SIG-M5 treated with dmso at 0.1 percent for 504 hours (cell line): Measurements from ENCODE around the gene RGP1.
A peak's percentile ranks its signal among the peaks of the same experiment; 100 is the strongest.

ENCODE experiments used
- DNase-seq: peaks from one replicate; lab custom pipeline; 2025; ENCODE audit not compliant: unreplicated experiment; lab: John Stamatoyannopoulos, UW

RGP1 gene

DNA sequence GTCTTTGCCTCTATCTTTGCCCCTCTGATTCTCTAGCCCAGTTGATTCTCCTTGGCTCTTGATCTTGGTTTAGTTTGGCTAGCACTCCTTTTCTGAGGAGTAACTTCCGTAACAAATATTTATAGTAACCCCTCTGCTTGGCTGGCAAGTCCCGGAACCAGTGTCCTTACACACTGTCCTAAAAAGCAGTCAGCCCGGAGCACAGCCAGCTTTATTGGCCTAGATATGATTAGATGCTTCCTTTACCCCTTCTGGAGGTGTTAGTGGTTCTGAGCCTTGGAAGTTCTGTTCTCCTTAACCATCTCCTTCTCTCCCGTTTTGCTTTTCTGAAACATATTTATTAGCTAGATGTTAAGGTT lies 22.0 kb downstream of the RGP1 start:
- DNase-seq, result no peak

DNA sequence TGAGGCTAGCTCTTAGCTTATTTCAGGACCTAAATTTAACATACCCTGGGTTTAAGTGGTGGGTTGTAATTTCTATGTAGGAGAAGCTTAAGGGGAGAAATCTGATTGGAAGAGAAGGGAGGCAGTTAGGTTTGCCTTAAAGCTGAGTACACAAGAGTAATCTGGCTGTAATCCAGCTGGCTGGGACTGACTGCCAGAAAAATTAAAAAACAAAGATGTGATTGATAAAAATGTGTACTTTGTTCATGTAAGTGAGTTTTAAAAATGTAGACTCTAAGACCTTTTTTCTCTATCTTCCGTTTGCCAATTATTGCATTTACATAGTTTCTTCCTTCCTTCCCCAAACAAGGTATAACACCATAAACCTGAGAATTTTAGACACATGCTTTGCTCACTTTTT lies 22.4 kb downstream of the RGP1 start:
- no peak for DNase-seq

DNA sequence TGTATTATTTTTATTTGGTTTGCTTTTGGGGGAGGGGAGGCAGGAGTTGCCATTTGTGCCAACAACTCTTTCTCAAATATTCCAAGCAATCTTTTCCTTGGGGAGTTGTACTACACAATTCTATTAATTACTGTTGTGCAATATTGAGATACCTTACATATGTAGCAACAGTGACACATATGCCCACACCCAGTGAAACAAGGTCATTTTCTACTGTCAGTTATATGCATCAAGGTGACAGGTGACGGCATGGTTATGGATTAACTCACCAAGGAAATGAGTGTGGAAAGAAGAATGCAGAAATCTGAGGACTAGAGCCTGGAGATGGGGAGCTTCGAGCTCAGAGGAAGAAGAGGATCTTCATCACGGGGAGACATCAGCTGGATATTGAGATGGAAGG lies 22.9 kb downstream of the RGP1 start:
- no peak for DNase-seq

DNA sequence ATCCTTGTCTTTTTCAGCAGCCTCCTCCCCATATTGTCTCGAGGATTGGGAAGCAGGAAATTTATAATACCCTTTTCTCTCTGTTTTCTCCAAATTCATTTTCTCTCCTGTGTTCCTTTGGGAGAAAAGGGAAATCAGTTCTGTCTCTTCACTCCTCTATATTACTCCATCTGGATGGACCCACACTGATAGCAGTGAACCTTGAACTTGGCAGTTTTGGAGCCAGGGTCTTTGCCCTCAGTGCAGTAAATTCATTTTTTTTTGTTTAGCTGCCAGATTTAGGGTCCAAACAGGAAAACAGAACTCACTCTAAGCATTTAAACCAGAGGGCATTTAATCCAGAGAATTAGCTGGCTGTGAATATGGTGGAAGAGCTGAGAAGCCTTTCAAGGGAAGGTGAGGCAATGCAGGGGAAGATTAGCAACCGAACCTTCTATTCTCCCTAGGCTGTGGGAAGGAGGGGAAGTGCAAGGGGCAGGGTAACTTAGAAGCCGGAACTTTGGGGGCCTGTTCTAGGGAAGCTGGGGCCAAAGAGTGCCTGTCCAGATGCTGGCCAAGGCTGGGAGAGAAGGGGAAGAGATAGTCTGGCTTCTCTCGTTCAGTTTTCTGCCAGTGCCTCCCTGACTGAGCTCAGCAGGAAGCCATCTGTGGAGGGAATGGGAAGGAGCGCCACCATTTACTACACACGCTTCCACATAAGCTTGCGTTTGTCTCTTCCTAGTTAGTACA lies 26.0 kb downstream of the RGP1 start:
- peak; percentile 20 for DNase-seq

DNA sequence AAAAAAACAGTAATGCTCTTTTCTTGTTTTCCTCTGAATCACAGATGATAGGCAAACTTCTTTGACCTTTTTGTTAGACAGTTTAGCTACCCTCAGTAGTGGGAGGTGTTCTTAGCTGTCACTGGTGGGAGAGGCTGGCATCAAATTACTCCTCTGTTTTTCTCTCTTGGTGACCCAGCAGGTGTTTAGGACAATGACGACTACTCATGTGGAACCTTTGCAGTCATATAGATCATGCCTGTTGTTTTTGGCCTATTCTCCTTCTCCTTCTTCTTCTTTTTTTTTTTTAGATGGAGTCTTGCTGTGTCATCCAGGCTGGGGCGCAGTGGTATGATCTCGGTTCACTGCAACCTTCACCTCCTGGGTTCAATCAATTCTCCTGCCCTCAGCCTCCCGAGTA lies 26.9 kb downstream of the RGP1 start:
- DNase-seq, result no peak

DNA sequence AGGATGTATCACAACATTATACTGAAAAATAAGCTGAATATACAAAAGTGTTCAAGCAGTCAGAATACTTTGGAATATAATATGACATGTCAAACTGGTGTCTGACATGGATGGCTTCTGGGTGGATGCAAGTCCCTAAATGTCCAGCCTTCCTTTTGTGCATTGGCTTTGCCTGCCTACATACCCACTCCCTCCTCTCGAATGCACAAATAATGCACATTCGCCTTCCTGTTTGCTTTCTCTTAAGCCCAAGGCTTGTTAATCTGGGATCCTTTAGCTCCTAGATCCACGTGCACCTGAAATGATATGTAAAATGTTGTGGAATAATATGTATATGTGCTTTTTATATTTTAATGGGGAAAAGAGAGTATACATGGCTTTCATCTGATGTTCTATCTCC lies 29.4 kb downstream of the RGP1 start:
- no peak for DNase-seq

DNA sequence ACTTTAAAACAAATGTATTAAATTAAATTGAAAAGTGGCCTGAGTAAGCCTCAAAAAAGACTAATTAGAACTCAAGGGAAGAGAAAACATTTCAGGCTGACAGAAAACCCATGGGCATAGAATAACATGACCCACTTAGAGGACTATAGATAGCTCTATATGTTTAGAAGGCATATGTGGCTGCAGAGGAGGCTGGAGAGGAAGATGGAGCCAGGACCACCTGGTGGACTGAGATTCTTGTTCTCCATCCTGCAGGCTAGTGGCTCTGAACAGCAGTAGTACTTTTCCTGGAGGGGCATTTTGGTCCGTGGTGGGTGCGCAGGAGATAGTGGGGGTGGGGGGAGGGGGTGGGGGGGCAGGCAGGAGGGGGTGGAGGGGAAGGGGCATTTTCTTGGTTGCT lies 32.0 kb downstream of the RGP1 start:
- no peak for DNase-seq

DNA sequence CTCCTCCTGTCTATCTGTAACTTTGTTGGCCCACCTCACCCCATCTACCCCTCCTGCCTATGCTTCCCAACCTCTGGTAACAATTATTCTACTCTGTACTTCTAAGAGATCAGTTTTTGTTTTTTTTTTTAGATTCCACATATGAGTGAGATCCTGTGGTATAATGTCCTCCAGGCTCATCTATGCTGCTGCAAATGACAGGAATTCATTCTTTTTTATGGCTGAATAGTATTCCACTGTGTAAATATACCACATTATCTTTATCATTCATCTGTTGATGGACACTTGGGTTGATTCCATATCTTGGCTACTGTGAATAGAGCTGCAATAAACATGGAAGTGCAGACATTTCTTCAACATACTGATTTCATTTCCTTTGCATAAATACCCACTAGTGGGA lies 34.3 kb downstream of the RGP1 start:
- no peak for DNase-seq

DNA sequence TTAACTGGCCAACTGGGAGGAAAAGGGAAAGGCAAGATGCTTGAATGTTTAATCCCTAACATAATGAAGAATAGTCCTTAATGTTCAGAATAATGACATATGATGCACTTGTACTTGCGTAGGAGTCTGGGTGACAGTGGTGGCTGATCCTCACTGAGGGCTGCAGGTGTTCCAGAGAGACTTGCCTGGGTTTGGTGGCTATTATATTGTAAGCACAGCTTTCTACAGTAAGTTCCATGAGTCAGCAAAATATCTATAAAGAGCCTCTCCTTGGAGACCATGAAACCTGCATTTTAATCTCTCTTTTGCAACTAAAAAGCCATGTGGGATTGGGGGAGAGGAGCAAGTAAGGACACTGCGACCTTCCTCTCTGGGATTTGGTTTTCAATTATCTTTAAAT lies 40.5 kb downstream of the RGP1 start:
- no peak for DNase-seq

DNA sequence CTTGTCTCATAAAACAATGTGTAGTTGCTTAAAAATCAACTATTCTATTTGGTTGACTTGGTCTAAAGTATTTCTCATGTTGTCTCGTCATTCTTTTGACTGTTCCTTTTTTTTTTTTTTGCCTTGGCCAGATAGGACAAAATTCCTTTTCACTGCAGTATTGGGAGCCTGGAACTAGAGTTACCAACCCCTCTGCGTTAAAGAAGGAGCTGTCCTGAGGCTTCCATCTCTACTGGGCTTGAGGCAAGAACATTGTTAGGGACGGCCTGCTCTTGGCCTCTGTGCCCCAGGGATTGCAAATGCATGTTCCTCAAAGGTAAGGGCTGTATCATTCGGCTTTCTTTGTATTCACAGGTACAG lies 40.9 kb downstream of the RGP1 start:
- no peak for DNase-seq

DNA sequence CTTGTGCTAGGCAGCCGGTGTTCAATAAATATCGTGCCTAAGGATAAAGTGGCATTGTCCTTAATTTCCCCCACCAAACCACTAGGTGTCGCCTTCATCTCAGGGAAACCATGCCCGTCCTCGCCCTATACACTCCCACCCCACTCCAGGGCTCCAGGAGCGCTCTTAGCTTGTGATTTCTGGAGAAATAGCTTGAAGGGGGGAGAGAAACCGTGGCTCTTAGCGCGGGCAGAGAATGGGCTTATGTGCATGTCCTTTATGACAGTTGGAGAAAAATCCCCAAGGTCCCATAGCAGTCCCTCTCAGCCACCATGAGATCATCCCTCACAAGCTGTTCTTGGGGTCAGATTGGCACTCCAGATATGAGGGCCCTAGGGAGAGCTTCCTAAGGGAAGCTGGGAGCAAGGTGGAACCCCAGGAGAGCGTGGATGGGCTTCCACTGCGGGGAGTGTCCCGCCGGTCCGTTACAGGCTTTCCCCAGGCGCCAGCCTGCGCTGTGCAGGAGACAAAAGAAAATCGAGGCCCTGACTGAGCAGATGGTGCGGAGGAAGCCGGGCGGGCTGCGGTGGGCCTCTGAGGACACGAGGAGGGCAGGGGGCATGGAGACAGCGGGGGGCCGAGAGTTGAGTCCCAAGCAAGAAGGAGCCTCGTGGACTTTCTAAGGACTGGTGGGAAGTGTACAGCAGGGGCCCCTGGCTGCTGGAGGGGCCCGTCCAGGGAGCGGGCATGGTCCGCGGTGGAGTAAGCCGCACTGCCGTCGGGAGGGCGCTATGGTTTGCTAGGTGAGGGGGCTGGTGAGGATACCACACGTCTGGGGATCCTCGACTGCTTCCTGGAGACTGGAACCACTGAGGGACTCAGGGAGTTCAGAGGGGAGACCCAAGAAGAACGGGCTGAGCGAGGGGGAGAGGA lies 41.6 kb downstream of the RGP1 start:
- peak; percentile 68 for DNase-seq

DNA sequence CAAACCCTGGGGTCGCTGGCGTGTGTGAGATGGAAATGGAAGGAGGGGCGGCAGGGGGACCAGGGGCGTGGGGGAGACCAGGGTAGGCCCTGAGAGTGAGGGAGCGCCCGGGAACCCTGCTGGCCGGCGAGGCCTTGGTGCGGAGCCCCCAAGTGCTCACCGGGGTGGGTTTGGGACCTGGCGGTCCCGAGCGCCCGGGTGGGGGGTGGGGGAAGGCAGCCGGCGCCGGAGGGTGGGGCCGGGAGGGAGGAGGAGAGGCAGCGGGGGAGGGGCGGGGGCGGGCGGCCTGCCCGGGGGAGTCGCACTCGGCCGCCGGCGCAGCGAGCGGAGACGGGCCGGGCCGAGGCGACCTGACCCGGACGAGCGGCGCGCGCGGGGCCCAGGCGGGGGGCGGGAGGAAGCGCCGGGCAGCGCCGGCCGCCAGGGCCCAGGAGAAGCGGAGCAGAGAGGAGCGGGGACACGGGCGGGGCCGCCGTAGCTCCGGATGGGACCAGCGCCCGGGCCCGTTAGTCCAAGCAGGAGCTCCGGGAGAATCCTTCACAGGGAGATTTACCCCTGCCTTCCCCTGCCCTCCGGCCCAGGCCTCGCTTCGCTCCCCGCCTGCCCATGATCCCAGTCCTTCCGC lies 42.3 kb downstream of the RGP1 start, which contains the start of gene NPR2:
Gene NPR2, plus strand, starts transcription at position 295 of the 625 bp plus-strand sequence. CDS start 818 bp downstream, outside the sequence.
- DNase-seq, result no peak

DNA sequence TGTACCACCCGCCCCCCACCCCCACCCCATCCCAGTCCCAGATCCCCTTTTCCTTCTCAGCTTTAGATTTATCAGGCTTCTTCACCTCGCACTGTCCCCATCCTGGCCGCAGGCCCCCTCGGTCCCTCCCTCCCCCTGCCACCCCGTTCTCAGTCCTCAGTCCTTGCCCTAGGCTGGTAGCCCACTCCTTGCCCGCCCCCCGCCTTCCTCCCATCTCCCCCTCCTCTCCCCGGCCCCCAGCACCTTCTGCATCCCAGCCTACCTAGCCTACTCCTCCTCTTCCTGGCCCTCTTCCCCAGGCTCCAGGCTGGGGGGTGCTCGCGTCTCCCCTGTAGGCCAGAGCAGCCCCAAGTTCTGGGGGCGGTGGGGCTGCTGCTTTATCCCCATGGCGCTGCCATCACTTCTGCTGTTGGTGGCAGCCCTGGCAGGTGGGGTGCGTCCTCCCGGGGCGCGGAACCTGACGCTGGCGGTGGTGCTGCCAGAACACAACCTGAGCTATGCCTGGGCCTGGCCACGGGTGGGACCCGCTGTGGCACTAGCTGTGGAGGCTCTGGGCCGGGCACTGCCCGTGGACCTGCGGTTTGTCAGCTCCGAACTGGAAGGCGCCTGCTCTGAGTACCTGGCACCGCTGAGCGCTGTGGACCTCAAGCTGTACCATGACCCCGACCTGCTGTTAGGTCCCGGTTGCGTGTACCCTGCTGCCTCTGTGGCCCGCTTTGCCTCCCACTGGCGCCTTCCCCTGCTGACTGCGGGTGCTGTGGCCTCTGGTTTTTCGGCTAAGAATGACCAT lies 43.1 kb downstream of the RGP1 start:
- no peak for DNase-seq

DNA sequence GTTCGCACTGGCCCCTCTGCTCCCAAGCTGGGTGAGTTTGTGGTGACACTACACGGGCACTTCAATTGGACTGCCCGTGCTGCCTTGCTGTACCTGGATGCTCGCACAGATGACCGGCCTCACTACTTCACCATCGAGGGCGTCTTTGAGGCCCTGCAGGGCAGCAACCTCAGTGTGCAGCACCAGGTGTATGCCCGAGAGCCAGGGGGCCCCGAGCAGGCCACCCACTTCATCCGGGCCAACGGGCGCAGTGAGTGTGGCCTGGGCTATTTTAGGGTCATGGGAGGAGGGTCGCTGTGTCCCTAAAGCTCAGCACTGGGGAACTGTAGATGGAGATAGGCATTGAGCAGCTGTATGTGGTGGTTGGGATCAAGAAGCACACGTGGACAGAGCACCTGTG lies 43.7 kb downstream of the RGP1 start:
- DNase-seq, result no peak

DNA sequence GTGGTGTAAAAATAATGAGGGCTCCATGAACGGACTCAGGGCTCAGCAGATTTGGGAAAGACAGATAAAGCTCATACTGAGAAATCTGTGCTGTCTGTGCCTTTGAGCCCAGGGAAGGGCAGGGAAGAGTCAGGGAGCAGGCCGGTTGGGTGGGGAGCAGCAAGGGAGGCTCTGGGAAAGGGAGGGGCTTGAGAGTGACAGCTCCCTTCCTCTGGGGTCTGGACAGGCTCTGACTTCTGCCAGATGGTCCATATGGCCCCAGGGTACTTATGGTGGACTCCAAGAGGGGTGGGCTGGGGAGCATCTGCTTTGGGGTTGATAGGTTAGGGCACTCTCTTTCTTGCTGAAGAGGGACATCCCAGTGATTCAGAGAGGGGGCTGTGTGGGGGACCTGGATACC lies 44.4 kb downstream of the RGP1 start:
- DNase-seq, result no peak

DNA sequence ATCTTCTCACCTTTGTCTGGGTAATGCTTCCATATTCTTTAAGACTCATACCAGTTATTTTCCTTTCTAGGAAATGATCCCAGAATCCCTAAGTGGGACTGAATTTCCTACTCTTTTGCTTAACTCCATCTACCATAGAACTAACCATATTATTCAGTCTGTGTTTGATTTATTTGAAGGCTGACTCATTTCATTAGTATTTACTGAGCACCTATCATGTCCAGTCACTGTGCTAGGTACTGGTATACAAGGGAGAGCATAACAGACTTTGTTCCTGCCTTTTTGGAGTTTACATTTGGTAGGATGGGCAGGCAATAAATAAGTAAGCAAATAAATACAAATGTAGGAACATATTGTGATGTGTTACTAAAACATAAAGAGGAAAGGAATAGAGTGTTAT lies 46.6 kb downstream of the RGP1 start:
- DNase-seq, result no peak

DNA sequence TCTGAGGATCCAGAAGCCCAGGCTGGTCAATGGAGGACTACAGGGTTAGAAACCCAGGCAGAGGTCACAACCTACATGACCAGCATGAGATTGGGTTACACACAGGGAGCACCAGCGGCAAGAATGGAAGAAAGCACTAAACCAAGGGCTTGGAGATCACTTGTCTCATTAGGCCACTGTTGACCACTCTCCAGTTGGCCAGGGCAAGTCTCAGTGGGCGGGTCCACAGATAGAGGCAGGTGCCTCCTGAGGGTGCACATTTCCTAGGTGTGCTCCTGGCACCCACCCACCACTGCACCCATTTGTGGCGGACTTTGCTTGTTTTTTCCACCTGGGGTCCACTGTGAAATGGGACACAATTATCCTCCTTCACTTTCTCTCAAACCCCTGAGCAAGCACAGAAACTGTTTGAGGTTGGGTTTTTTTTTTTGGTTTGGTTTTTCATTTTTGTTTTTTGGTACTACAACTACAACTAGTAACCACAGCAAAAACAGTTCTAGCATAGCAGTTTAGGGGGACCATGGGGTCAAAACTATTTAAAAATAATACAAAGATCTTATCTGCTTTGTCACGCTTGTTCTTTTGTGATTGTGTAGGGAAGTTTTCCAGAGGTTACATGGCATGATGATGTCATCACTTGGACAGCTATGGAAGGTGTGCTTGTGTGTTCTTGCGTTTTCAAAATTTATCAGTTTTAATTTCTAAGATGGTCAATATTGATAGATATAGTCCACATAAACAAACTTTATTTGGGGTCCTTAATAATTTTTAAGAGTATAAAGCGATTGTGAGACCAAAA lies 48.4 kb downstream of the RGP1 start:
- DNase-seq, result no peak

DNA sequence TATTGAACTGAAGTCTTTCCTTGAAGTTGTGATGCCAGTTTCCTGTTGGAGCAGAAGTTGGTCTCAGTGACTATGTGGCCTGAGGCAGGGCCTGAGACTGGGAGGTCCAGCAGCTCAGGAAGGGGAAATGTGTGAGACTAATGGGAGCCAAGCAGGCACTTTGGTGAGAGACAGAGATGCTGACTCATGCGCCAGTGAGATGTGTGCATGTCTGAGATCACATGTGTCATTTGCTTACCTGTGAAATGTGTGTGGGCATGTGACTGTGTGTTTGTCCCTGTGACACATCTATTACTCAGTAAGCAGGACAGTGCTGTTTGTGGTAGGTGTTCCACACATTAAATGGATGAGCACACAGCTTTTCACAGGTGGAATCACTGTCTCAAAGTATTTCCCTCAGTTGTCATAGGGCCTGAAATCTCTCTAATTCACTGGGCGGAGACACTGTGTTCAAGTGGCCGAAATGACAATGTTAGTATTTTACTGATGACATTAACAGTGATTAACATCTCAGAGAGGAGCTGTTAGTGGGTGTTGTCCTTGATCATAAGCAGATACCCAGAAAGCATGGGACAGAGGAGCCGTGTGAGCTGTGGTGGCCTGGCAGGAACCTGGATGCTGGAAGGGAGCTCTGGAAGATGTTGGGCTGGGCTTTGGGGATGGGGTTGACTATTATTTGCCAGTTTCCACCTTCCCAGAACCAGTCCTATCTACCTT lies 49.7 kb downstream of the RGP1 start:
- no peak for DNase-seq

DNA sequence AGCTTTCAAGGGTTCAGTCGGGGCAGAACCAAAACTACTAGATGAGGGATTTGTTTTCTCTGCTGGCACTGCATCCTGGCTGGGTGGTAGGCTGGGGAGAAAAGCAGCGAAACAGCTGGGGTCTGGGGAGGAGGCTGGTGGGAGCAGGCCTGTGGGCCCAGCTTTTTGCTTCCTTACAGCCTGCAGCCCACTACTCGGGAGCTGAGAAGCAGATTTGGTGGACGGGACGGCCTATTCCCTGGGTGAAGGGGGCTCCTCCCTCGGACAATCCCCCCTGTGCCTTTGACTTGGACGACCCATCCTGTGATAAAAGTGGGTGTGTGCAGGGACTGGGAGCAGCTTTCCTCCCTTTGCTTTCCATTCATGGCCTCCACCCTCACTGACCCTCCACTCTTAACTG lies 51.4 kb downstream of the RGP1 start:
- no peak for DNase-seq
